GM12872 (cell line): ENCODE data around the gene TBR1.

Experiments
- TF ChIP-seq, protein P1 (sequence below): IDR thresholded peaks from 3 replicates; pipeline ENCODE4 v1.5.1; 2011; ENCODE audit warnings: low read depth, mild to moderate bottlenecking, low read length, moderate library complexity; ENCODE audit not compliant: insufficient read depth

The TBR1 gene

DNA sequence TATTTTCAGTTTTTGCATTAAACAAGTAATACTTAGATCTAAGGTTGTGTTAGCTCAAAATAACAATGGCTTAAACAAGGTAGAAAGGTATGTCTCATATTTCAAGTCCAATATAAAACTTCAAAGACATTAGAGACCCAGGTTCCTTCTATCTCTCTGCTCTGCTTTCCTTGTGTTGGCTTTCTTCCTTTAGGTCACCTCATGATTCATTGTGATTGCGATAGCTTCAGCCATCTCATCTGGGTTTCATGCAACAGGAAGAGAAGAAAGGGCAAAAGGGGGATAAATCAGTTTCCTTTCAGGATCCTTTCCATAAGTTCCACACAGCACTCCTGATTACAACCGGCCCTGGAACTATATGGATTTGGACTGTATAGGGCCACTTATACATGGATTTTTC, 16.0 kb upstream of the TBR1 start:
- TF ChIP-seq, protein P1, sequence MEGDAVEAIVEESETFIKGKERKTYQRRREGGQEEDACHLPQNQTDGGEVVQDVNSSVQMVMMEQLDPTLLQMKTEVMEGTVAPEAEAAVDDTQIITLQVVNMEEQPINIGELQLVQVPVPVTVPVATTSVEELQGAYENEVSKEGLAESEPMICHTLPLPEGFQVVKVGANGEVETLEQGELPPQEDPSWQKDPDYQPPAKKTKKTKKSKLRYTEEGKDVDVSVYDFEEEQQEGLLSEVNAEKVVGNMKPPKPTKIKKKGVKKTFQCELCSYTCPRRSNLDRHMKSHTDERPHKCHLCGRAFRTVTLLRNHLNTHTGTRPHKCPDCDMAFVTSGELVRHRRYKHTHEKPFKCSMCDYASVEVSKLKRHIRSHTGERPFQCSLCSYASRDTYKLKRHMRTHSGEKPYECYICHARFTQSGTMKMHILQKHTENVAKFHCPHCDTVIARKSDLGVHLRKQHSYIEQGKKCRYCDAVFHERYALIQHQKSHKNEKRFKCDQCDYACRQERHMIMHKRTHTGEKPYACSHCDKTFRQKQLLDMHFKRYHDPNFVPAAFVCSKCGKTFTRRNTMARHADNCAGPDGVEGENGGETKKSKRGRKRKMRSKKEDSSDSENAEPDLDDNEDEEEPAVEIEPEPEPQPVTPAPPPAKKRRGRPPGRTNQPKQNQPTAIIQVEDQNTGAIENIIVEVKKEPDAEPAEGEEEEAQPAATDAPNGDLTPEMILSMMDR = no peak

DNA sequence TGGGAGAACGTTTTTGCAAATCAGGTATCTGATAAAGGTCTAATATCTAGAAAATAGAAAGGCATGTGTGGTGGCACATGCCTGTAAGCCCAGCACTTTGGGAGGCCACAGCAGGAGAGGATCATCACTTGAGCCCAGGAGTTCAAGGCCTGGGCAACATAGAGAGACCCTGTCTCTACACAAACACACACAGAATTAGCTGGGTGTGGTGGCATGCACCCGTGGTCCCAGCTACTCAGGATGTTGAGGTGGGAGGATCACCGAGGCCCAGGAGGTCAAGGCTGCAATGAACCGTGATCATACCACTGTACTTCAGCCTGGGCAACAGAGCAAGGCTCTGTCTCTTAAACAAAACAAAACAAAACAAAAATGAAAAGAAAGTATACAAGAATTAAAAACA, 13.8 kb upstream of the TBR1 start:
- TF ChIP-seq, protein P1 = no peak

DNA sequence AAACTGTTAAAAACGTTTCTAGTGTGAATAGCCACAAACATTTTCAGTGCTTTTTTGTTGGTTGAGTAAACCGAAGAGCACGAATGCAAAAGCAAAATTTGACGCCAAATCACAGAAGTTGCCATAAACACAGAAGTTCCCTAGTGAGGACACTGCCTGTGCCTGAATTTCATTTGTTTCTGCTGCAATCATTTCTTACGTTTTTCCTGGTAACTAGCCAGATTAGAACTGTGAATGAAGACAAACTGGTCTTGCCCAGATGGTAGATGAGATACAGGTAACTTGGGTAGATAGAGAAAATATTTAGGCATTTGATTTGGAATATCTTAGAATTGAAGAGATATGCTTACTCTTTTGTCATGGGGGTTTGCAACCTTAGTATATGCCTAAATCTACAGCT, 9.8 kb upstream of the TBR1 start:
- TF ChIP-seq, protein P1 = no peak

DNA sequence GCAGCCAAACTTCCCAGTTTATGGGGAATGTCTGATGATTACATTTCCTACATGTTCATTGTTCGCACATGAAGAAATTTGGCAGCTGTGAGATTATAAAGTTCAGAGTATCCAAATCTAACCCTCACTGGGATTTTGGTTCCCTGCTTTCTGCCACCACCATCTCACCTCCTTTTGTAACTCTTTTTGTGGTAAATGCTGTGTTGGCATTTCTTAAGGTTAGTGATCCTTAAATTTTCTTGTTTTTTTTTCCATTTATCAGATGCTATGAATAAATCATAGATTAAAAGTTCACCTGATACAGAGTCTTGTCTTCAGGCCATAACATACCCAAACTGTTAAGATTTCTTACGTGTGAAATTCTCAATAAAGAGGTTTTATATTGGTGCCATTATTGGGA, 8.5 kb upstream of the TBR1 start:
- TF ChIP-seq, protein P1 = no peak

DNA sequence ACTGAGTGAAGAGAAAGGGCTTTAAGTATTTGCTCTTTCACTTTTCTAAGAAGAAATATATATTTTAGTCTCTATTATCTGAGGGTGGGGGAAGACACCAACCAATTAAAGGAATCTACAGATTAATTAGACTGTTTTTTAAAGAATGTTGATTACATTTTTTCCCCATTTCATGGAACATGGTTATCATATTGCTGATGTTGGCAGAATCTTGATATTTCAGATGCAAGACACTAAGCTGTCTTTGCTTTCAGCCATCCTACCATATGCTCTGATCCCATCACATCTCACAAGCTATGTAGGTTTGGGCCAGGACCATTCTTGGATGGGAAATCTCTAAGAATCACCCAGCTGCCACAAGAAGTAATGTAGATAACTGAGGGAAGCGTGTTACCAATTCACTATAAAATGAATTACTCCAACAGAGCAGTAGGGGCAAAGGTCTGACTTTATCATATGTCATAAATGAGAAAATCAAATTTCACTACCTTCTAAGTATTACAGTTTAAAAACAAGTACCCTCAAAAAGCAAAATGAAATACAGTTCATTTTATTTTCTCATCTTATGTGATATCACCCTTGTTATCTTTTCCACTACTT, 6.7 kb upstream of the TBR1 start:
- TF ChIP-seq, protein P1 = no peak

DNA sequence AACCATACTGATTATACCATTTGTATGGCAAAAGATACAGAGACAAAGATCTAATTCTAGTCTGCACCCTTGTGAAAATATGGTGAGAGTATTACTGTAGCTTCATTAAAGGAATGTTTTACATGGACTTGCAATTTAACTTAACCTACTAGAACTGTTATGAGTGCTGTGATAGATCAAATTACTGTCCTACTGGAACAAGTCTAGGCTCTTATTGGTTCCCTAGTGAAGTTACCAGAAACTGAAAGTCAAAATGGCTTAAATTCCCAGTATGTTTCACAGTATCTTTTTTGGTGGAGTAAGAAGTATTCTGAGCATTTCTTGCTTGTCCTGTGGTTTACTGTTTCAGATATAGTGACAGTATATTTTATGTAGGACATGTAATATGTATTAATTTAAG, 3.8 kb upstream of the TBR1 start:
- TF ChIP-seq, protein P1 = no peak

DNA sequence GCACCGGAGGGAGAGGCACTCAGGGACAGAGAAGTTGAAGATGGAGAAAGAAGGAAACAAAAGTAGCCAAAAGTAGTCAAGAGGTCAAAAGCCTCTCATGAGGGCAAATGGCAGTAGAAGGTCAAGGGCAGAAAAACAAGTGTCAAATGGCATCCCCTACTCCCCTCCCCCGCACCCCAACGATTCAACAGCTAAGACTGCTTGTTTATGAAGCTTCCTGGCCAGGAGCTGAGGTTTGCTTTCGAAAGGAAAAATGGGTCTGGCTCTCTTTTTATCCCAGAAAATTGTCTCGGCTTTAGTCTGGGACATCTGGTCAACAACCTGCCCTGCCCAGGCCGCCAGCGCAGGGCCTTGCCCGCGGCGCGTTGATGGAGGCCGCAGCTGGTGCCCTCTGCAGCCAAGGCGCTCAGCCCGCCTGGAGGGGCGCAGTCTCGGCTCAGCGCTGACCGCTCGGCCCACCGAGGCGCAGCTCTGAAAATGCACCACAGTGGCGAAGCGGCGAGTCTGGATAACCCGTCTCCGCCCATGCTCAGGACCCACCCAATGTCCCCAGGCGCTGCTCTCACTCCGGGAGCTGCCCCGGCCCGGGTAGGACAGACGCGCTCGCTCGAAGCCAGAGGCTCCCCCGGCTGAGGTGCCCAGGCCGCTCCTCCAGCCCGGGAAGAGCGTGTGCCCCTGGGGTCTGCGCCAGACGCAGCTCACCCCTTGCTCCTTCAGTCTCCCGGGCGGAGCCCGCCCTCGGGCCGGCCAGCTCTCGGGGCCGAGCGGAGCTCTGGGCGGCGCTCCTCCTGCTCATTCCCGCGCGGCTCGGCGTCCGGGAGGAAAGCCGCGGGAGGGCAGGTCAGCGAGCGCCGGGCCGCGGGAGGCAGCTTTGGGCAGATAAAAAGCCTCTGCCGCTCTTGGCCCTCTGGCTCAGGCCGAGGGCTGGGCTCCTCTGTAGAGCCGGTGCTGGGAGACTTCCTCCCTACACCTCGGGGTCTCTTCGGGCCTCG, 1.8 kb upstream of the TBR1 start:
- TF ChIP-seq, protein P1 = 0 out of 3 replicates have a peak, but pooled peaks have one; percentile 24
